ENCODE results near the gene CLEC11A. TPM values are rescaled to one million over a fixed set of nuclear protein-coding genes. Genes with fewer than 3 reads are reported as not detected.

The CLEC11A gene
- polyA plus RNA-seq, 1 donor (not counting 4 experiments of a cell fraction or from before 2014, with no cell fraction given): 0.56 TPM

- Histone ChIP-seq H3K4me1 (ENCODE audit: control insufficient read depth, extremely low read depth, insufficient read depth, low read length) (peaks cover 7% of the 10 kb centered on the region), H3K79me2 (ENCODE audit: control insufficient read depth, insufficient read depth, low read length) (no peaks in the 10 kb centered on the region), H3K9ac (ENCODE audit: control insufficient read depth, extremely low read depth, insufficient read depth, low read length) (no peak overlapping the region), H3K9me1 (ENCODE audit: control insufficient read depth, extremely low read depth, insufficient read depth, low read length) (no peaks in the 10 kb centered on the region), H2AFZ (ENCODE audit: control insufficient read depth, low read length) (no peak overlapping the region), H3K4me2 (ENCODE audit: control insufficient read depth, extremely low read depth, insufficient read depth, low read depth, low read length) (no peak overlapping the region), H4K20me1 (ENCODE audit: control insufficient read depth, extremely low read depth, insufficient read depth, low read length) (peaks cover 4% of the 10 kb centered on the region), H3K36me3 (ENCODE audit: control insufficient read depth in 2 of 2, extremely low read depth in 1 of 2, insufficient read depth in 2 of 2, low read length in 2 of 2) (no peaks in the 10 kb centered on the region), H3K9me3 (ENCODE audit: control insufficient read depth, low read depth, low read length) (no peaks in the 10 kb centered on the region), H3K27me3 (ENCODE audit: control insufficient read depth, extremely low read depth, insufficient read depth, low read length) (peaks cover 29% of the 10 kb centered on the region), H3K27ac (ENCODE audit: control insufficient read depth, insufficient read depth, low read length) (no peak overlapping the region), H3K4me3 (ENCODE audit: control insufficient read depth in 2 of 3, extremely low read depth in 1 of 3, insufficient read depth in 2 of 3, low read depth in 1 of 3, low read length in 3 of 3) (no peak overlapping the region)
- TF ChIP-seq CTCF (optimal IDR thresholded peaks at IDR 0.05 in 1 of 3, IDR thresholded peaks at IDR 0.05 in 1 of 3, conservative IDR thresholded peaks at IDR 0.05 in 1 of 3; ENCODE audit: extremely low read depth in 1 of 3, insufficient read depth in 2 of 3, low read length in 3 of 3) (no peak), EZH2 (IDR thresholded peaks at IDR 0.05; ENCODE audit: low read length) (no peak)
- FAIRE-seq: no peak
- dilution Hi-C loops (cut with MboI; ENCODE audit: extremely low pct_ligation_motif_present, low sequenced_read_pairs): no loop called here
- DNase-seq (ENCODE audit: low read depth, low spot score): no peak
Measured at GRCh38 chr19:50716178-50717025, 6.8 kb upstream of the CLEC11A start.

- H3K4me2 ChIP-seq (ENCODE audit: control insufficient read depth, extremely low read depth, insufficient read depth, low read depth, low read length): no peak overlapping the region
- H3K27me3 ChIP-seq (ENCODE audit: control insufficient read depth, extremely low read depth, insufficient read depth, low read length): peaks cover 29% of the 10 kb centered on the region
- no peak overlapping the region for H3K4me3 ChIP-seq (ENCODE audit: control insufficient read depth in 2 of 3, extremely low read depth in 1 of 3, insufficient read depth in 2 of 3, low read depth in 1 of 3, low read length in 3 of 3)
- H3K36me3 ChIP-seq (ENCODE audit: control insufficient read depth in 2 of 2, extremely low read depth in 1 of 2, insufficient read depth in 2 of 2, low read length in 2 of 2): no peaks in the 10 kb centered on the region
- no peaks in the 10 kb centered on the region for H3K79me2 ChIP-seq (ENCODE audit: control insufficient read depth, insufficient read depth, low read length)
- FAIRE-seq: no peak
- no peak for DNase-seq (ENCODE audit: low read depth, low spot score)
- dilution Hi-C loops (cut with MboI; ENCODE audit: extremely low pct_ligation_motif_present, low sequenced_read_pairs): no loop called here
- H3K9ac ChIP-seq (ENCODE audit: control insufficient read depth, extremely low read depth, insufficient read depth, low read length): no peak overlapping the region
- H2AFZ ChIP-seq (ENCODE audit: control insufficient read depth, low read length): no peak overlapping the region
- H3K27ac ChIP-seq (ENCODE audit: control insufficient read depth, insufficient read depth, low read length): no peak overlapping the region
- TF ChIP-seq CTCF (optimal IDR thresholded peaks at IDR 0.05 in 1 of 3, IDR thresholded peaks at IDR 0.05 in 1 of 3, conservative IDR thresholded peaks at IDR 0.05 in 1 of 3; ENCODE audit: extremely low read depth in 1 of 3, insufficient read depth in 2 of 3, low read length in 3 of 3): no peak
- peak; percentile 66 for TF ChIP-seq EZH2 (IDR thresholded peaks at IDR 0.05; ENCODE audit: low read length)
- H3K9me1 ChIP-seq (ENCODE audit: control insufficient read depth, extremely low read depth, insufficient read depth, low read length): no peaks in the 10 kb centered on the region
- peaks cover 7% of the 10 kb centered on the region for H3K4me1 ChIP-seq (ENCODE audit: control insufficient read depth, extremely low read depth, insufficient read depth, low read length)
- H4K20me1 ChIP-seq (ENCODE audit: control insufficient read depth, extremely low read depth, insufficient read depth, low read length): peaks cover 4% of the 10 kb centered on the region
- no peaks in the 10 kb centered on the region for H3K9me3 ChIP-seq (ENCODE audit: control insufficient read depth, low read depth, low read length)
Measured at GRCh38 chr19:50717026-50717723, 6.0 kb upstream of the CLEC11A start.
